Kidney epithelial cell (primary cell): Measurements from ENCODE around the gene TAPT1. TPM values are rescaled to one million over a fixed set of nuclear protein-coding genes. Genes with fewer than 3 reads are reported as not detected.

ENCODE experiments used
- DNase-seq: peaks from one replicate; pipeline ENCODE4 v3.0.0-alpha.2; 2010; ENCODE audit warnings: low read depth
- H3K27me3 ChIP-seq: 2 replicates; pipeline ENCODE4 v1.6.0; 2011; ENCODE audit warnings: low read length; ENCODE audit not compliant: control insufficient read depth, insufficient read depth
- H3K36me3 ChIP-seq: 2 replicates; pipeline ENCODE4 v1.5.1; 2011; ENCODE audit warnings: low read length; ENCODE audit not compliant: control insufficient read depth, insufficient read depth
- H3K4me3 ChIP-seq: 2 replicates; pipeline ENCODE4 v1.5.1; 2011; ENCODE audit warnings: low read depth, mild to moderate bottlenecking, control low read depth, low read length
- CTCF ChIP-seq: IDR thresholded peaks from 2 replicates; pipeline ENCODE4 v1.5.1; 2011; ENCODE audit warnings: mild to moderate bottlenecking, moderate library complexity, low read length, control low read depth, inconsistent platforms; ENCODE audit not compliant: insufficient read depth, poor library complexity, severe bottlenecking
- total RNA-seq: library from RNA; depleted of rRNA; stranded (reverse); fragments of >200 nt; gene quantifications from 2 replicates; pipeline ENCODE4 v1.2.3, GENCODE V29; 2015

The TAPT1 gene
- total RNA-seq, 1 donor from 2014 or later, result 18.8 TPM

- Histone ChIP-seq H3K36me3 (no peaks in the 10 kb centered on the region), H3K27me3 (no peaks in the 10 kb centered on the region), H3K4me3 (no peak overlapping the region)
- TF ChIP-seq CTCF, result no peak
- DNase-seq, result no peak
These were observed 104.0 kb downstream of the TAPT1 start for GRCh38 chr4:16122308-16122711.

- TF ChIP-seq CTCF, result no peak
These were observed 105.6 kb downstream of the TAPT1 start for GRCh38 chr4:16120720-16121119.

GRCh38 chr4:16119981-16120380 lies 106.3 kb downstream of the TAPT1 start:
- H3K36me3 ChIP-seq, result no peaks in the 10 kb centered on the region
- TF ChIP-seq CTCF, result no peak
- DNase-seq, result no peak
- H3K4me3 ChIP-seq, result no peak overlapping the region
- no peaks in the 10 kb centered on the region for H3K27me3 ChIP-seq

More at GRCh38 chr4:16120720-16121119, 105.6 kb downstream of the TAPT1 start:
- H3K27me3 ChIP-seq, result no peaks in the 10 kb centered on the region
- H3K36me3 ChIP-seq, result no peaks in the 10 kb centered on the region
- no peak overlapping the region for H3K4me3 ChIP-seq
- DNase-seq, result no peak

- Histone ChIP-seq H3K27me3 (no peaks in the 10 kb centered on the region), H3K36me3 (no peaks in the 10 kb centered on the region), H3K4me3 (no peak overlapping the region)
- DNase-seq, result no peak
- TF ChIP-seq CTCF, result no peak
These were observed 108.2 kb downstream of the TAPT1 start for GRCh38 chr4:16118090-16118489.

- Histone ChIP-seq H3K36me3 (no peaks in the 10 kb centered on the region), H3K27me3 (no peaks in the 10 kb centered on the region), H3K4me3 (no peak overlapping the region)
- no peak for DNase-seq
- no peak for TF ChIP-seq CTCF
These were observed 109.1 kb downstream of the TAPT1 start for GRCh38 chr4:16117164-16117563.

- no peak for TF ChIP-seq CTCF
- H3K27me3 ChIP-seq, result no peaks in the 10 kb centered on the region
- no peaks in the 10 kb centered on the region for H3K36me3 ChIP-seq
- H3K4me3 ChIP-seq, result no peak overlapping the region
- no peak for DNase-seq
These were observed 109.7 kb downstream of the TAPT1 start for GRCh38 chr4:16116493-16116990.
